Stimulated activated memory B cell treated with anti-CD40 and anti-IgM and Interleukin-4, amounts not matched to agents 10 μg/mL and 1 μg/mL and 100 μg/mL, for 72 hours (primary cell): Measurements from ENCODE around the gene CTSC.
"Not testable (repeated sequence)": the region's sequence is repeated elsewhere in the genome, so short reads cannot be mapped to it uniquely, and the experiment has no call there.

ENCODE experiments used
- ATAC-seq: fragments of 150-1000 bp; cut with Tn5 transposase; 2 replicates; pipeline ENCODE4 v1.10.0; 2021
- H3K27ac Mint-ChIP-seq: one replicate; pipeline ENCODE4 v1.8.0; 2022; ENCODE audit warnings: mild to moderate bottlenecking, mixed read lengths
- H3K27me3 Mint-ChIP-seq: one replicate; pipeline ENCODE4 v1.8.0; 2022; ENCODE audit warnings: mixed read lengths
- H3K36me3 Mint-ChIP-seq: one replicate; pipeline ENCODE4 v1.8.0; 2022; ENCODE audit warnings: mixed read lengths
- H3K4me1 Mint-ChIP-seq: one replicate; pipeline ENCODE4 v1.8.0; 2022; ENCODE audit warnings: mixed read lengths
- H3K4me3 Mint-ChIP-seq: one replicate; pipeline ENCODE4 v1.8.0; 2022; ENCODE audit warnings: mild to moderate bottlenecking, moderate library complexity, mixed read lengths
- H3K9me3 Mint-ChIP-seq: one replicate; pipeline ENCODE4 v1.8.0; 2022; ENCODE audit warnings: mixed read lengths

The CTSC gene

DNA sequence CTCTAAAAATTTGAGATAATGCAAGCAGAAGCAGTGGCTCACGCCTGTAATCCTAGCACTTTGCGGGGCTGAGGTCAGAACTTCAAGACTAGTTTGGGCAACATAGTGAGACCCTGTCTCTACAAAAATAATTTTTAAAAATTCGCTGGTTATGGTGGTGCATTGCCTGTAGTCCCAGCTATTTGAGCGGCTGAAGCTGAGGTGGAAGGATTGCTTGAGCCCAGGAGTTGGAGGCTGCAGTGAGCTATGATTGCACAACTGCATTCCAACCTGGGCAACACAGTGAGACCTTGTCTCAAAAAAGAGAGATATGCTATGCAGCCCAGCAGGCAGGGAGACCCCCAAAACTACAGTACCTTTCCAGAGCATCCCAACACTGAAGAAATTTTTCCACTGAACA, 2.3 kb downstream of the CTSC start:
- H3K9me3 Mint-ChIP-seq = no peaks in the 10 kb centered on the region
- peak overlapping the region; percentile 32 for H3K4me3 Mint-ChIP-seq
- H3K4me1 Mint-ChIP-seq = peaks cover 40% of the 10 kb centered on the region
- no peak for ATAC-seq
- peak overlapping the region; percentile 15 for H3K27ac Mint-ChIP-seq
- H3K27me3 Mint-ChIP-seq = no peaks in the 10 kb centered on the region
- peaks cover 29% of the 10 kb centered on the region for H3K36me3 Mint-ChIP-seq

DNA sequence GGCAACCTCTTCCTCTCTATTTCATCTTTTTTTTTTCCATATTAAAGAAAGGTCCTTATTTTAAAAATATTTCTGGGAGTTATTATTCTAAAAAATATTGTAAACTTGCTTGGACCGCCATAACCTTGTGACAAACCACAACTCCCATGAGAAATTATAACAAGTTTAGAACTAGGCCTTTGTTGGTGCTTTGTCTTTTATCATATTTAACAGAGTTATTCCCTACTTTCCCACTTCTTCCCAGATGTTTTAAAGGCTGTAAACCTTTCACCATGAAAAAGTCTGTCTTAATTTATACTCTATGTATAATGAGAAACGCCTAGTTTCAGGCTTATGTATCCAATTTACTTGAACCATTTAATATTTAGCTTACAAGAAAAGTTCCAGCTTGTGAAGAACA, 3.7 kb downstream of the CTSC start:
- peaks cover 41% of the 10 kb centered on the region for H3K36me3 Mint-ChIP-seq
- H3K9me3 Mint-ChIP-seq = no peaks in the 10 kb centered on the region
- H3K4me1 Mint-ChIP-seq = peaks cover 36% of the 10 kb centered on the region
- no peak overlapping the region for H3K4me3 Mint-ChIP-seq
- ATAC-seq = no peak
- H3K27ac Mint-ChIP-seq = no peak overlapping the region
- no peaks in the 10 kb centered on the region for H3K27me3 Mint-ChIP-seq

DNA sequence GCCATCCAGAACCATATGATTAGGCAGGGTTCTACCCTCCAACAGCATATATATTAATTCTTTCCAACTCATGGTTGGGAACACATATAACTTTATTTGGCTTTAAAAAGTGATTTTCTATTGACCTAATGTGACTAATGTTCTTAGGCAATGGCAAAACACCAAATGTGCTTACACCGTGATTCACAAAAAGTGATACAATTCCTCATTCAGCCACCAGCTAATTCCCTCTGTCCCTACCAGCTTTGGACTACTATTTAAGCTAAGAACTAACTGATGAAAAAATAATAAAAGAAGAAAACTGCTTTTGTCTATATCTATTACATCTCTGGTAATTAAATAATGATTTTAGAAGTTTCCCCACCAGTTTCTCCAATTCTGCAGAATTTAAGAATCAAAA, 4.7 kb downstream of the CTSC start:
- Mint-ChIP-seq H3K9me3 (no peaks in the 10 kb centered on the region), H3K27me3 (no peaks in the 10 kb centered on the region), H3K27ac (no peak overlapping the region), H3K4me3 (no peak overlapping the region), H3K4me1 (peaks cover 30% of the 10 kb centered on the region), H3K36me3 (peaks cover 44% of the 10 kb centered on the region)
- no peak for ATAC-seq

DNA sequence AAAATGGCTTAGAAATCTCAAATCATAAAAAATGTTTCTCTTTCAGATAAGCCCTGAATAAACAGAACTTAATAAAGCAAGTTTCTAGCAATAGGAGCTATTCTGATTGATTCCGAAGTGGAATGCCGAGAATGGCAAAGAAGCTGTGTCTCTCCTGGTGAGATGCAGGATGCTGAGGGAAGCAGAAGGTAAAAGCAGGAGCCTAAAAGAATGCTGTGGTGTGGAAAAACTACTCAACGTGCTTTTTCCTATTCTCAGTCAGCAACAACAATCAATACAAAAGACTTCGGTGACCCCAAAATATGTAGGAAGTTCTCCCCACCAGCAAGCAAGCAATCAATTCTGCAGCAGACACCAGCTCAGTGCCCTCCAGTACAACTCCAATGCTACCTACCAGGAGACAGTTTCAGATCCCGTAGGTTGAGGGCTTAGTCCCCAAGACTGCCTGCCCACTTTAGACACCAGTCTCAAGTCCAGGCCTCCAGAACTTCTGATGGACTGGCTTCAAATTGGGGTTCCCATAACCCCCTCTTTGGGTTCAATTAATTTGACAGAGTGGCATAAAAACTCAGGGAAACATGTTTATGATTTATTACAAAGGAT, 6.6 kb downstream of the CTSC start:
- H3K4me1 Mint-ChIP-seq = peaks cover 44% of the 10 kb centered on the region
- no peaks in the 10 kb centered on the region for H3K27me3 Mint-ChIP-seq
- no peak for ATAC-seq
- H3K9me3 Mint-ChIP-seq = no peaks in the 10 kb centered on the region
- no peak overlapping the region for H3K4me3 Mint-ChIP-seq
- H3K27ac Mint-ChIP-seq = no peak overlapping the region
- H3K36me3 Mint-ChIP-seq = peaks cover 44% of the 10 kb centered on the region

DNA sequence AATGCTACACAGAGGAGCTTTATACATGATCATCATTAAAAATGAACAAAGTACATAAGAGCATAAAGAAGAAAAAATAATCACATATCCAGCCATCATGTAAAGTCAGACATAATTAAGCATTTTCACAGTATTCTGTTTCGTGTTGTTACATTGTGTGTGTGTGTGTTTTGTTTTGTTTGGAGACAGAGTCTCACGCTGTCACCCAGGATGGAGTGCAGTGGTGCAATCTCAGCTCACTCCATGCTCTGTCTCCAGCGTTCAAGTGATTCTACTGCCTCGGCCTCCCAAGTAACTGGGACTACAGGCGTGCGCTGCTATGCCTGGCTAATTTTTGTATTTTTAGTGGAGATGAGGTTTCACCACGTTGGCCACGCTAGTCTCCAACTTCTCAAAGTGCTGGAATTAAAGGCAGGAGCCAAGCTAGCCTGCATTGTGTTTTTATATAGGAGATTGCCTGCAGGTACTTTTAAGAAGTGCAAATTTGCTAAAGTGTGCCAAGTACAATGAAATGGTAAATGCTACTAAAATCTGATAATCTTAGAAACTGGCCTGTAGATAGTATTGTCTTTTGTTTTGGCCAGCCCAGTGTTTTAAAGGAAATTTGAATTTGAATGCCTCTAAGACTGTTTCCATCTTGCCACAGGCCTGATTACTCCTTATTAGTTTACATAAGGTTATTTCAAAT, 7.8 kb downstream of the CTSC start:
- no peak overlapping the region for H3K27ac Mint-ChIP-seq
- no peak for ATAC-seq
- H3K27me3 Mint-ChIP-seq = no peaks in the 10 kb centered on the region
- peaks cover 43% of the 10 kb centered on the region for H3K36me3 Mint-ChIP-seq
- H3K4me1 Mint-ChIP-seq = peaks cover 40% of the 10 kb centered on the region
- H3K4me3 Mint-ChIP-seq = no peak overlapping the region
- no peaks in the 10 kb centered on the region for H3K9me3 Mint-ChIP-seq

DNA sequence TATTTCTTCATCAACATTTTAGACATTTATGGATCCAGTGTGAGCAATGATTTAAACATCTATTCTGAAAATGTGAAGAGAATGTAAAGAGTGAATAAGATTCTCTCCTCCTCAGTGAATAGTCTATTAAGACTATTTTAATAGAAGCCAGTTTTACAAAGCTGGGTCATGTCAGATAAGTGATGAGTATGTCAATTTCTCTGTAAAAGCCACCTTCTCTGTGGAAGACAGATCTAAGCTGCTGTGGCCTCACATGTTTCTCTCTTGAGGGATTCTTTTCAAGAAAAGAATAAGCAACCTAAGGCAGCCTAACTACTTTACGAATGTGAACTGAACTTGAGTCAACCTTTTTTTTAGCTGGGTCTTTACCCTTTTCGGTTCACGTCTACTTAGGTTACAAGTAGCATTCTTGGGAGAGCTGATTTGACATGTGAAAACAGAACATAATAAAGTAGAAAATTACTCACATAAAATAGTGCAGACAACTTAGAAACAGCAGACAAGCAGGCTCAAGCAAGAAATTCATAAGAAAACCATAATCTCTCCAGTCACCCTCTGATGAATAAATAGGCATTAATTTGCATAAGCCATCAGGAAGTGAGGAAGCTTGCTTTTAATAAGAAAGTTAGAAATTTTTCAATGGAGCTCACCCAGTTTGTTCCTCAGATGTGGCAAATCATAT, 9.9 kb downstream of the CTSC start:
- Mint-ChIP-seq H3K36me3 (peaks cover 60% of the 10 kb centered on the region), H3K9me3 (no peaks in the 10 kb centered on the region), H3K4me1 (peaks cover 58% of the 10 kb centered on the region), H3K27ac (peak overlapping the region; percentile 63), H3K4me3 (no peak overlapping the region), H3K27me3 (no peaks in the 10 kb centered on the region)
- ATAC-seq = peak; percentile 60

DNA sequence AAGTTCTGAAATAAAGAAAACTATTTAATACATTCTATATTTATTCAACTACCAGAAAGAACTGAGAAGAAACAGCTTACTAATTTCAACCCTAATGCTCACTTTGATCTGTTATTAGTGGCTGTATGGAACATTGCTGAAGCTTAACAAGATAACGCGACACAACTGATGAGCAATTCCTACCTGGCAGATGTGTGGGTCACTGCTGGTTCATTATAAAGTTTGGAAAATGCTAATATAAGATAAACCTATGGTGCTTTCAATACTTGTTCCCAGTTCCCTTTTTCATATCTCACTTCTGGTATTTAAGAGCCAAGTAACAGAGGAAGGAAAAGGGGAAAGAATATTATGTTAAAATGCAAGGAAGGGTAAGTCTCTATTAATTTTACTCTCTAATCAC, 10.5 kb downstream of the CTSC start:
- peaks cover 65% of the 10 kb centered on the region for H3K36me3 Mint-ChIP-seq
- H3K27me3 Mint-ChIP-seq = no peaks in the 10 kb centered on the region
- no peaks in the 10 kb centered on the region for H3K9me3 Mint-ChIP-seq
- H3K4me3 Mint-ChIP-seq = no peak overlapping the region
- H3K4me1 Mint-ChIP-seq = peaks cover 57% of the 10 kb centered on the region
- peak overlapping the region; percentile 63 for H3K27ac Mint-ChIP-seq
- peak; percentile 88 for ATAC-seq

DNA sequence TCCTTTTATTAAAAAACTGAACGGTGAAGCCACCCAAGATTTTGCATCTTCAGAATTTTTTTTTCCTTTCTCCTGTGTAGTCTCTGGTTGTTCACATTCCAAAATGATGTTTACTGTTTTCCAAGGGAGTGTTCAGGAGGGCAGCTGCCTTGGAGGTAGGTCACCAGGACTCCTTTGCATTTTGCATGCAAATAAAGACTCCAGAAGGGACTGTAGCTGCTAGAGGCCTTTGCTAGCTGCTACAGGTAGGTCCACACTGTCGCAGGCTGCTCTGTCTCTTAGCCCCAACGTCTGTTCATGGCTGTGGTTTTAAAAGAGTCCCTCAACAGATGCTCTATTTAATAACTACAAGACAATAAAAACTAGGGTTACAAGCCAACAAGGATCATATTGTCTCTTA, 11.4 kb downstream of the CTSC start:
- H3K27me3 Mint-ChIP-seq = no peaks in the 10 kb centered on the region
- peaks cover 64% of the 10 kb centered on the region for H3K36me3 Mint-ChIP-seq
- ATAC-seq = no peak
- H3K4me3 Mint-ChIP-seq = no peak overlapping the region
- no peak overlapping the region for H3K27ac Mint-ChIP-seq
- peaks cover 51% of the 10 kb centered on the region for H3K4me1 Mint-ChIP-seq
- no peaks in the 10 kb centered on the region for H3K9me3 Mint-ChIP-seq

DNA sequence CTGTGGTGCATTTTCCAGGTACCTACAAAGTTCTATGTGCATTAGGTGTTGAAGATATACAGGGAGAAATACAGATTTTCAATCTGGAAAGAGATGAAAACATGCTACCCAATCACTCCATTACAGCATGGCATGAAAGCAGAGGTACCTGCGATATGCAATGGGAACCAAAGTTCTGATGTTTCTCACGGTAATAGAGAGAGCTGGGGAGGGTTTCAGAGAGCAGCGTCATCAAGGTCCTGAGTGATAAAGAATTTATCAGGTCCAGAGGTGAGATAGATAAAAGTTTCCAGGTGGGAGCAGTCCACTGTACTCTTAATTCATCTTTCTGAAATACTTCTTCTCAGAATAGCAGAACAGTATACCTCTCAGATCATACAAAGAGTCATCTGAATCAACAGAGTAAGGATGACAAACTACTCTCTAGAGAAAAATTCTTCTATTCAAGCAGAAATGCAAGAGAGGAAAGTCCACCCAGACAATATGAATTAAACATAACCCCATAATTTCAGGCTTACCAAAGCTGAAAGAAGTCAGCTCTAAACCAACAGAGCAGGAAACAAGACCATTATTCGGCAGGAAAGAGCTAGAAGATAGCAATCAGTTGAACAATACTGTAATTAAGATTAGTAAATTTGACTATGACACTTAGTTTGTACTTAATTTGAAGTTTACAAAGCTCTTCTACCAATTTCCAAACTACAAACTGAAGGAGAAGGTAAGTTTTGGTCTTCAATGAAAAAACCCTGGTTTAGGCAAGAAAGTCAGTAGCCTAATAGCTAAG, 12.8 kb downstream of the CTSC start:
- H3K4me3 Mint-ChIP-seq = no peak overlapping the region
- H3K4me1 Mint-ChIP-seq = peaks cover 56% of the 10 kb centered on the region
- H3K9me3 Mint-ChIP-seq = no peaks in the 10 kb centered on the region
- H3K27ac Mint-ChIP-seq = no peak overlapping the region
- H3K36me3 Mint-ChIP-seq = peaks cover 62% of the 10 kb centered on the region
- H3K27me3 Mint-ChIP-seq = no peaks in the 10 kb centered on the region
- no peak for ATAC-seq

DNA sequence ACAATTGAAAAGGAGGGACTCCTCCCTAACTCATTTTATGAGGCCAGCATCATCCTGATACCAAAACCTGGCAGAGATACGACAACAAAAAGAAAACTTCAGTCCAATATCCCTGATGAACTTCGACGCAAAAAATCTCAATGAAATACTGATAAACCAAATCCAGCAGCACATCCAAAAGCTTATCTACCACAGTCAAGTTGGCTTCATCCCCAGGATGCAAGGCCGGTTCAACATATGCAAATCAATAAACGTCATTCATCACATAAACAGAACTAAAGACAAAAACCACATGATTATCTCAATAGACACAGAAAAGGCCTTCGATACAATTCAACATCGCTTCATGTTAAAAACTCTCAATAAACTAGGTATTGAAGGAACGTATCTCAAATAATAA, 14.7 kb downstream of the CTSC start:
- H3K27me3 Mint-ChIP-seq, ATAC-seq, H3K9me3 Mint-ChIP-seq, H3K27ac Mint-ChIP-seq, H3K4me3 Mint-ChIP-seq: not testable (repeated sequence)
- H3K36me3 Mint-ChIP-seq = peaks cover 50% of the 10 kb centered on the region
- H3K4me1 Mint-ChIP-seq = peaks cover 44% of the 10 kb centered on the region

DNA sequence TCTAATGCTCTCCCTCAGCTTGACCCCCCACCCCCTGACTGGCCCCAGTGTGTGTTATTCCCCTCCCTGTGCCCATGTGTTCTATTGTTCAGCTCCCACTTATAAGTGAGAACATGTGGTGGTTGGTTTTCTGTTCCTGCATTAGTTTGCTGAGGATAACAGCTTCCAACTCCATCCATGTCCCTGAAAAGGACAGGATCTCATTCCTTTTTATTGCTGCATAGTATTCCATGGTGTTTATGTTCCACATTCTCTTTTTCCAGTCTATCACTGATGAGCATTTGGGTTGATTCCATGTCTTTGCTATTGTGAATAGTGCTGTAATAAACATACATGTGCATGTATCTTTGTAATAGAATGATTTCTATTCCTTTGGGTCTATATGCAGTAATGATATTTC, 16.1 kb downstream of the CTSC start:
- H3K27ac Mint-ChIP-seq, ATAC-seq, H3K9me3 Mint-ChIP-seq, H3K4me3 Mint-ChIP-seq, H3K27me3 Mint-ChIP-seq: not testable (repeated sequence)
- Mint-ChIP-seq H3K4me1 (peaks cover 29% of the 10 kb centered on the region), H3K36me3 (peaks cover 50% of the 10 kb centered on the region)

DNA sequence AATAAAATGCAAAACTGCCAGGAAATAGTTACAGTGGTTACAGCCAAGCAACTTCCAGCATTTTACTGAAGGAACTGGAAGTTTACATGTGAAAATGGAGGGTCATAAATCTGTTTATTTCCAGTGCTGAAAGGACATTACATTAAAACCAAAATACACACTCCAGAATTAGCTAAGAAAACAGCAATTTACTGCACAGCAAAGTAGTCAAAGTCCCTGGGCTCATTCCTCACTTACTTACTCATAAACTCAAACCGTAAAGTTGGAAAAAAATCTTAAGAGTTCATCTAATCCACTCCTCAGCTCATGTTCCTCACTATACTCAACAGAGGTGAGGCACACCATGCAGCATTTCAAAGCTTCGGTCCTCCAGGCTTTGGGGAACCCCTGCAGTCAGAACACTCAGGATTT, 17.4 kb downstream of the CTSC start:
- H3K27ac Mint-ChIP-seq = no peak overlapping the region
- H3K27me3 Mint-ChIP-seq = no peaks in the 10 kb centered on the region
- no peak overlapping the region for H3K4me3 Mint-ChIP-seq
- H3K9me3 Mint-ChIP-seq = no peaks in the 10 kb centered on the region
- no peak for ATAC-seq
- peaks cover 49% of the 10 kb centered on the region for H3K36me3 Mint-ChIP-seq
- peaks cover 28% of the 10 kb centered on the region for H3K4me1 Mint-ChIP-seq

DNA sequence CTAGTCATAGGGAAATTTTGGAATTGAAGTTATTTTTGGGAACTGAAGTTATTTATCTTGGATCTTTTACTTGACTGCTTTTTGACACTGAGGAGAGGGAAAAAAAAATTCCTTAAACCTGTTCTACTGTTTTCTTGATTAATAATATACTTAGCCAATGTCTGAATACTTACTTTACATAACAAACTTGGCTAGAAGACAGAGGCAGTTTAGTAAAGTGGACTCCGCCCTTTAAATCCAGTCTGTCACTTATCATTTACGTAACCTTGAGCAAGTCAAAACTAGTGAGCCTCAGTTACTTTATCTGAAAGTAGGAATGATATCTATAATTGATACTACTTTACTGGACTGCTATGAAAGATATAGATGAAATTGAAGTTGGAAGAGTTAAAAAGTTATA, 19.5 kb downstream of the CTSC start:
- Mint-ChIP-seq H3K4me1 (peaks cover 8% of the 10 kb centered on the region), H3K36me3 (peaks cover 27% of the 10 kb centered on the region), H3K4me3 (no peak overlapping the region), H3K27me3 (no peaks in the 10 kb centered on the region), H3K9me3 (no peaks in the 10 kb centered on the region), H3K27ac (no peak overlapping the region)
- ATAC-seq = no peak

DNA sequence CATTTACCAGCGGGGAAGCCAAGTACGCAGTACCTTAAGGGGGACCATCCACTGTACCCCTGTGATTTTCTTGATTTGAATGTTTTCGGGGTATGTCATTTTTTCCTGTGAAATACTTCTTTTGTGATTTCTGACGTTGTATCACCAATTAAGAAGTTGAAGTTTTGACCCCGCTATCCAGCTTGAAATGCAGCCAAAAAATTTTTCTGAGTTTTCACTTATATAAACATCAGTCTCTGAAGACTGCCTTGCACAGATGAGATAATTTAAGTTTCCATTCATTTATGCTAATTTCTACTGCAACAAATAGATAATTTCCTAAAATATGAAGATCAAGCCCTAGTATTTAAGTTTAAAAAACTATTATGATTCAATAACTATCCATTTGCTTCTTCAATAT, 20.0 kb downstream of the CTSC start:
- Mint-ChIP-seq H3K9me3 (no peaks in the 10 kb centered on the region), H3K36me3 (peaks cover 22% of the 10 kb centered on the region), H3K4me1 (peaks cover 6% of the 10 kb centered on the region), H3K27me3 (no peaks in the 10 kb centered on the region), H3K27ac (no peak overlapping the region), H3K4me3 (no peak overlapping the region)
- ATAC-seq = no peak

DNA sequence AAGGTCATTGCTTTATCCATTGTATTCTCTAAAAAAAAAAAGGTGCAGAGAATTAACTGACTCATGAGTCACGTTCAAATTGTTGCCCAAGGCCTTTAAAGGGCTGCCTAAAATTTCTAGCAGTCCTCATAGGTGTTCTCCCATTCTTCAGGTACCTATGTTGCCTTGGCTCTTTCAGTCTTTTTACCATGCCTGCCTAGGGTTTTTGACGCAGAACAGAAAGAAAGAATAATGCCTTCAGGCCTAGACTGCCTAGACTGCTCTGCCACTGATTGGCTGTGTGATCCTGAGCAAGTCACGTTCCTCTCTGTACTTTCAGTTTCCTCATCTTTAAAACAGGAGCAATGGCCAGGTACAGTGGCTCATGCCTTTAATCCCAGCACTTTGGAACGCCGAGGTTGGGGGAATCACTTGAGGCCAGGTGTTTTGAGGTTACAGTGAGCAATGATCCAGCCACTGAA, 21.5 kb downstream of the CTSC start:
- H3K4me1 Mint-ChIP-seq = peaks cover 11% of the 10 kb centered on the region
- H3K27ac Mint-ChIP-seq = no peak overlapping the region
- peaks cover 17% of the 10 kb centered on the region for H3K36me3 Mint-ChIP-seq
- ATAC-seq = no peak
- no peak overlapping the region for H3K4me3 Mint-ChIP-seq
- no peaks in the 10 kb centered on the region for H3K27me3 Mint-ChIP-seq
- no peaks in the 10 kb centered on the region for H3K9me3 Mint-ChIP-seq
